ENCODE data around the gene SELENOK. TPM values are rescaled to one million over a fixed set of nuclear protein-coding genes. Genes with fewer than 3 reads are reported as not detected.
A peak's percentile ranks its signal among the peaks of the same experiment; 100 is the strongest.

Gene SELENOK
- total and polyA plus RNA-seq, 3 donors from 2014 or later: 49.9 to 95.9 (median 61.2) TPM

- WGBS, 2 donors: 10 to 20% methylated on average over 16 to 20 of the region's 25 CpGs
- DNase-seq: peak; percentile 75
- H3K27ac ChIP-seq: peak overlapping the region; percentile 76 to 77
Observed at GRCh38 chr3:53845103-53845880, 46.4 kb downstream of the SELENOK start.

GRCh38 chr3:53844262-53845102 lies 47.2 kb downstream of the SELENOK start:
- H3K27me3 ChIP-seq: no peaks in the 10 kb centered on the region
- H3K4me3 ChIP-seq: no peak overlapping the region
- H3K4me1 ChIP-seq: peaks cover 17% of the 10 kb centered on the region
- intact Hi-C loops (cut with DNase I; ENCODE audit: low total_unique reads): no loop called here
- no peaks in the 10 kb centered on the region for H3K36me3 ChIP-seq (ENCODE audit: low read depth, missing control alignments)
- no peak for DNase-seq
- peak overlapping the region; percentile 77 to 83 for H3K27ac ChIP-seq
- H3K9me3 ChIP-seq: no peaks in the 10 kb centered on the region
- 65% methylated on average over 9 of the region's 9 CpGs for WGBS, 2 donors
- no peak for TF ChIP-seq POLR2A (IDR thresholded peaks at IDR 0.05)
- no peak for TF ChIP-seq CTCF (IDR thresholded peaks at IDR 0.05)

More at GRCh38 chr3:53845103-53845880, 46.4 kb downstream of the SELENOK start:
- peak in 1 of 3 experiments; percentile 9 for TF ChIP-seq CTCF (IDR thresholded peaks at IDR 0.05)
- no peak for TF ChIP-seq POLR2A (IDR thresholded peaks at IDR 0.05)
- no peaks in the 10 kb centered on the region for H3K27me3 ChIP-seq
- intact Hi-C loops (cut with DNase I; ENCODE audit: low total_unique reads): no loop called here
- H3K4me1 ChIP-seq: peaks cover 17% of the 10 kb centered on the region
- H3K36me3 ChIP-seq (ENCODE audit: low read depth, missing control alignments): no peaks in the 10 kb centered on the region
- H3K9me3 ChIP-seq: no peaks in the 10 kb centered on the region
- H3K4me3 ChIP-seq: peak overlapping the region; percentile 61 to 63

- Histone ChIP-seq H3K27me3 (no peaks in the 10 kb centered on the region), H3K27ac (peak overlapping the region; percentile 77 to 83), H3K4me3 (no peak overlapping the region), H3K9me3 (no peaks in the 10 kb centered on the region), H3K36me3 (ENCODE audit: low read depth, missing control alignments) (no peaks in the 10 kb centered on the region), H3K4me1 (peaks cover 17% of the 10 kb centered on the region)
- TF ChIP-seq CTCF (IDR thresholded peaks at IDR 0.05) (no peak), POLR2A (IDR thresholded peaks at IDR 0.05) (no peak)
- intact Hi-C loops (cut with DNase I; ENCODE audit: low total_unique reads): no loop called here
- no peak for DNase-seq
- WGBS, 2 donors: 80 to 87% methylated on average over 9 to 10 of the region's 10 CpGs
Observed at GRCh38 chr3:53843195-53844177, 48.2 kb downstream of the SELENOK start.

- Histone ChIP-seq H3K36me3 (ENCODE audit: low read depth, missing control alignments) (no peaks in the 10 kb centered on the region), H3K27me3 (no peaks in the 10 kb centered on the region), H3K4me1 (peaks cover 17% of the 10 kb centered on the region), H3K27ac (peak overlapping the region; percentile 77 to 83), H3K9me3 (no peaks in the 10 kb centered on the region), H3K4me3 (no peak overlapping the region)
- WGBS, 2 donors: 56 to 60% methylated on average over 12 of the region's 12 CpGs
- intact Hi-C loops (cut with DNase I; ENCODE audit: low total_unique reads): no loop called here
- TF ChIP-seq CTCF (IDR thresholded peaks at IDR 0.05) (peak; percentile 11 to 47 (median 21)), POLR2A (IDR thresholded peaks at IDR 0.05) (no peak)
- peak; percentile 91 for DNase-seq
Observed at GRCh38 chr3:53842436-53843194, 49.0 kb downstream of the SELENOK start.
